GM18858 (cell line): ENCODE data around the gene VEGFD.

Experiments
- ATAC-seq: cut with Tn5 transposase; IDR thresholded peaks from one replicate; pipeline ENCODE4 v1.9.1; 2021; ENCODE audit not compliant: unreplicated experiment

The VEGFD gene

DNA sequence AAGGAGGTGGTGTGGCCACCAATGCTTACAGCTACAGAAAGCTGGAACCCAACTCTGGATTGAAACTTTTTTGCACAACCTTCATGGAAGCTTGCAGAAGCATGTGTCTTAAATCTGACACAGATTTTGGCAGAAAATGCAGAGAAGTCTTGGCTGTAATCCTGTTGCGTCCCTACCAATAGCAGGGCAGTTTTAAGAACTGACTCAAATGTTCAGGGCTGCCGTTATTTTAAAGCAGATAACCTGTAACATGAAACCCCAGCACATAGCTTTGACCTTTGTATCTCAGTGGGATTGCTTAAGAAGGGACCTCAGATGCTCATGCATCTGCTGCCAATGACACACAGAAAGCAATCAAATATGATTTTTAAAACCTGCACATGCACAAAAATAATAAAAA, at the start of gene VEGFD:
TSS of gene VEGFD (minus strand) at position 110 of the 400 bp plus-strand sequence. CDS start 467 bp downstream, outside the sequence.
- no peak for ATAC-seq

DNA sequence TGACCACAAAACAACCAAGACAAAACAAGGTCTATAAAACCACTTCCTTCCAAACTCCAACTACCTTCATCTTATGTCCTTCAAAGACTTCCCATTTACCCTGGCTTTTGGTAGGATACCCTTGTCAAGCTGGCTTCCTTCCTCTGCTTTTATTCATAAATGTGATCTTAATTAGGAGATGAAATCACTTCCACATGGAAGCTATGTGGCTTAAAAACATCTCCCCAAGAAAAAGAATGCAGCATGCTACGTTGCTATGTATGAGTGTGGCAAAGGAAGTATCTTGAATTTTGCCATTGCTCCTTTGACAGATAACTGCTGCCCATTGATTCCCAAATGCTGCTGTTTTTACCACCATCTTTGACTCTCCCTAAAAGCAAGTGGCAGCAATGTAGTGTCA, 46.4 kb upstream of the VEGFD start:
- no peak for ATAC-seq

GRCh38 chrX:15430076-15430475, 45.9 kb upstream of the VEGFD start:
- ATAC-seq: no peak

GRCh38 chrX:15425024-15425423, 40.8 kb upstream of the VEGFD start:
- no peak for ATAC-seq

DNA sequence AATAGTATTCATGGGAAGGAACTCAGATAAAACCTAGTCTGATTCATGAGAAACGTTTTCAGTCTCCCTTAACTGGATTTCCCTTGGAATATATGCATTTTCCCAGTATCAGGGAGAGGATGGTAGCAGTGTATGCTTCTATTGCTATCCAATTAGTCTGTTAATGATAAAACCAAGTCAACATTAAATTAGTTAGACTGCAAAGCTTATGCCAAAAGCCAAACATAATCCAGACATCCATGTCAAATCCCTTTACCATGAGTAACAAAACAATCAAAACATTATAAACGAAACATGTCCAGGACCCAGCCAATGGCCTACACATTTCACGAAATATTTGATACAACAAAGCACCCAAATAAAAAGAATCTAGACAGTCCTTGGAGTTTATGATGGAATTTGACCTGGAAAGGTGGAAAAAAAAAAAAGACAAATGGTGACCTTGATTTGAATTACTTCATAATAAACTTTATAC, 34.5 kb upstream of the VEGFD start:
- ATAC-seq: no peak

DNA sequence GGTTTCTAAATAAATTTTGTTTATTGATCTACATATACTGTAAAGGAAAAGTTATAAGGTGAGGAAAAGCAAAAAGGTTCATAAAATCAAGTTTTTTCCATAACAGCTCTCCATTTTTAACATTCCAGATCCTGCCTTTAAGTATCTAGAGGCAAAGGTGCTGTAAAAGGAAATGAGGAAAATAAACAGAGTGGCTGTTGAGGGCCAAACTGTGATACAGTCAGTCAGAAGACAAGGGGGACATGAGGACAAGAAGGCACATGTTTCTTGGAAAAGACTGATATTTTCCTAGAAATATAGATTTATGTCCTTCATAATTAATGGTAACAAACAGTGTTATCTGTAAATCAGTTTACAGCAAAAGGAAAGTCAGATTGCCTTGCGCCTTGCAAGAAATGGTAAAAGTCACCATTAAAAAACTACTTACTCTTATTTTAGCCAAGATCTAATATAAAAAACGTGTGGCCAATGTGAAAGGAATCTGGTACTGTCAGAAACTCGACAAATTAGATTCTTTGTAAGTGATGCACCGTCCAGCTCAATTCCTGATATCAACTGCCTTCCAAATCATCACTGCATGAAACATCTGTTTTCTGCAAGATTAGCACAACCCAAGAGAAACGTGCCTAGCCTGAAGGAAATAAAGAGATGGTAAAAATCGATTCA, 34.0 kb upstream of the VEGFD start:
- no peak for ATAC-seq

- ATAC-seq: no peak
These were observed 32.1 kb upstream of the VEGFD start for GRCh38 chrX:15416133-15416993.

GRCh38 chrX:15413101-15413500, 28.9 kb upstream of the VEGFD start:
- ATAC-seq: no peak

GRCh38 chrX:15410947-15411346, 26.7 kb upstream of the VEGFD start:
- no peak for ATAC-seq

GRCh38 chrX:15410430-15410829, 26.2 kb upstream of the VEGFD start:
- no peak for ATAC-seq

DNA sequence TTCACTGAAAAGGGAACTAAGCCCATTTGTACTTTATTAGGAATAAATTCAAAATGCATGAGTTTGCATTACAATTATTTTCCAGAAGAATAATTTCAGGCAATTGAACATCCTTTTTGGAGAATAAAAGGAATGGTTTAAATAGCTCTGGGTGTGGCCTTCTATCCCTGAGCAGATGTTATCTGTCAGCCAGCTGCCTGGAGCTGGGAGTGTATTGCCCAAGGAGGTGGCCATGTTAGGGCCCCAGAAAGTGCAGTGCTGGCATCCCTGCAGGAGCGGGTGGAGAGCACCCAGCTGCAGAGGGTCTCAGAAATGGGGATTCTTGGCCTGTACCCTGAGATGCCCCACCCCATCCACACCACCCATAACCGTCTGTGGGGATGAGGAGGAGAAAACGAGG, 21.6 kb upstream of the VEGFD start:
- no peak for ATAC-seq

DNA sequence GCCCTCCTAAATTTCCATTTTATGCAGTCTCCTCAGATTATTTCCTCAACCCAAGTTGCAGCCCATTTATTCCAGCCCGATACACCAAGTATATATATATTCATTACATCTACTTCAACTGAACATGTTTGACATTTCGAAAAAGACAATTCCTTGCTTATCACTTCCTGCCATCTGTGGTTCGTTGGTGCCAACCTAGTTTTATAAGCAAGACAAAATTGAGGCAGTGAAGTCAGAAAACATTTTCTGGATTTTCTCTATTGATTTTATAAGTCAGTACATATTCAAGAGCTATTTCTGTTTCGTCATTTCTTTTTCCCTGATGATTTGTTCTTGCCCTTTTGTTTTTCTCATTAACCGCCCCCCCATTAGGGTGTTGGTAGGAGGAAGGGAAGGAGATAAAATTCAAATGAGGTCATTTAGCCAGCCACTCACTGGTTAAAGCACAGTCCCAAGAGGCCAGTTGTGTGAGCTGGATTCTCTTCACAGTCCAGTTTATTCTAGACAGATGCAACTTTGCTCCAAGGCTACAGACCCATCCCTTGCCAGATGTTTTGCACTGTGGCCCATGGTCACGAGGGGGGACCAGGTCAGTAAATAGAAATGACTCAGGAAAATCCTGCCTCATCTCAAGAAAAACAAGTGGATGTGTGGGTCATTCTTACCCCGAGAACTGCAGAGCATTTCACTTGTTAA, 20.3 kb upstream of the VEGFD start:
- no peak for ATAC-seq

GRCh38 chrX:15401378-15401777, 17.2 kb upstream of the VEGFD start:
- no peak for ATAC-seq

DNA sequence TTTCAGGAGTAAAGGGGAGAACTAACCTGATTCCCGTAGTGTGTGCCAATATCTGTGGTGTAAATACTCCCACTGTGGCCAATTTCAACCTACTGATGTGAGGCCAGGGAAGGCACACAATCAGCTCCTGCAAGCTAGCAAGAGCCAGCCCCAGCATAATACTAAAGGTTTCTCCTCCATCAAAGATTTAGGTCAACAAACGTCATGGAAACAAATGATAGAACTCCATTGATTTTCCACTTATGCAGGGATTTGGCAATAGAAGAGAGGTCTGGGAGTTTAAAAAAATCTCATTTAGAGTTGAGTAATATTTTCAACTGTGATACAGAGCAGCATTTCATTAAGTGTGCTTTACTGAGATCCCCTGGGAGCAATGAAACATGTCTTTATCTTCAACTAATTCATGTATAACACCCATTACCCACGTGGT, 15.8 kb upstream of the VEGFD start:
- ATAC-seq: no peak

DNA sequence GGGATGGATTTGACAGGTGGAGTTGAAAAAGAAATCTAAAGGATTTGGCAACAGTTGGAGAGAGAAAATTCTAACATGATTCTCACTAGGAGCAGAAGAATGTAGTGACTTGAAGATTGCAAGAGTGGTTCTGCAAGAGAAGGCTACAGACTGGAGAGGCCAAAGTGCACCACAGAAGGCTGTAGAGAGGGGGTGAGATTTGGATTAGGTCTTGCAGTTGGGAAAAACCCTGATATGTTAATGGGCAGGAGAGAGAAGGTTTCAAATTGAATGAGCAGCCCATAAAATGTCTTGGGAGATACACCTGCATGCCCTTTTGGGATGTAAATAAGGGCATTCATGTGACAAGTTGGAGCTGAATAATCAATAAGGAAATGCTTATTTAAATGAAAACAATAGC, 14.7 kb upstream of the VEGFD start:
- ATAC-seq: peak; percentile 46

GRCh38 chrX:15395789-15396188, 11.6 kb upstream of the VEGFD start:
- no peak for ATAC-seq

DNA sequence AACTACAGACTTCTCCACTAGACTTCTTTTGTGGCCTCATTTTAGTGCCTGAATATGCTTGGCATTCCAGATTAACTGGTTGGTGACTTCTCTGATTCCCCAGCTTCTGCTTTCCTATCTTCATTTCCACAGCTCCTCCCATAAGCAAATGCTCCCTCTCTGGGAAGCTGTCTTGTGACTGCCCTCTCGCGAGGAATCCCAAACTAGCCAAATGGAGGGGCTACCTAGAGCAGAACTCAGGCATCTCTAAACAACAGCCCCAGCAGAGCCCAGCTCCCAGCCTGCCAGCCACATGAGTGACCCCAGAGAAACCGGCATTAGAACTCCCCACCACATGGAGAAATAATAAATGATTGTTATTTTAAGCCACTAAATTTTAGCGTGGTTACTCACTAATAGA, 7.6 kb upstream of the VEGFD start:
- no peak for ATAC-seq

DNA sequence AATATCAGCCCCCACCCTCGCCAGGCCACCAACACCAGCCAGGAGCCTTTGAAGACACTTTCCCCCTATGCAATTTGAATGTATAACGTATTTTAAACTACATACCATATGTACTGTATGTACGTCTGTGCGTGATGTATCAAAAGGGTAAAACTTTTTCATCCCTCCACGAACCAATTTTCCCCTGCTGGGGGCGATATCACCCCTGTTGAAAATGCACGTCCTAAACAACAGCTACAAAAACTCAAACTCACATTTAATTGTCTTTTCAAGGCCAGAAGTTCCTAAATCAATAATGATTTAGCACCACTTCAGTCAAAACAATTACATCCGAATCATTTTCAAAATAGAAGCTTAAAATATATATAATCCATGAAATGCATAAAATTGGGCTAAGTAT, 1.4 kb downstream of the VEGFD start:
- no peak for ATAC-seq

GRCh38 chrX:15376956-15377355, 7.3 kb downstream of the VEGFD start:
- ATAC-seq: no peak

DNA sequence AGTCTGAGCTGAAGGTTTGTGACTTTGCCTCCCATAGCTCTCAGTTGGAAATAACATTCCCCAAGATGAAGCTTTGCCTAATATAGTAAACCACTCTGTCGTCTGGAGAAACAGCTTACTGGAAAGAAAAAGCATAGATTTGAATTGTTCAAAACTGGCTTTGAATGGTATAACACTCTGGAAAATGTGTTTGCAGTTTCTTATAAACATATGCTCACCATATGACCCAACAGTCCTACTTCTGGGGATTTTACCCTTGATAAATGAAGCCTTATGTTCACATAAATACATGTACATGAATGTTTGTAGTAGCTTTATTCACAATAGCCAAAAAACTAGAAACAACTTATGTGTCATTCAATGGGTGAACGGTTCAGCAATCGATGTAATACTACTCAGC, 10.2 kb downstream of the VEGFD start:
- no peak for ATAC-seq

GRCh38 chrX:15366506-15367352, 17.5 kb downstream of the VEGFD start:
- no peak for ATAC-seq
